Measurements from ENCODE around the gene SPATS2.
"Not testable (repeated sequence)": the region's sequence is repeated elsewhere in the genome, so short reads cannot be mapped to it uniquely, and the experiment has no call there.

The SPATS2 gene

GRCh38 chr12:49511410-49511809 is 144.1 kb downstream of the SPATS2 start:
- no peak for DNase-seq (ENCODE audit: low read depth in 1 of 2, low spot score in 1 of 2)

GRCh38 chr12:49512546-49512945 is 145.3 kb downstream of the SPATS2 start:
- no peak for DNase-seq (ENCODE audit: low read depth in 1 of 2, low spot score in 1 of 2)

GRCh38 chr12:49515266-49515665 is 148.0 kb downstream of the SPATS2 start:
- DNase-seq (ENCODE audit: low read depth in 1 of 2, low spot score in 1 of 2): no peak

GRCh38 chr12:49518914-49519573 is 151.8 kb downstream of the SPATS2 start:
- DNase-seq (ENCODE audit: low read depth in 1 of 2, low spot score in 1 of 2): no peak

GRCh38 chr12:49519574-49519936 is 152.3 kb downstream of the SPATS2 start:
- DNase-seq (ENCODE audit: low read depth in 1 of 2, low spot score in 1 of 2): no peak

- no peak for DNase-seq (ENCODE audit: low read depth in 1 of 2, low spot score in 1 of 2)
These were observed 154.1 kb downstream of the SPATS2 start for GRCh38 chr12:49521389-49521788.

- DNase-seq (ENCODE audit: low read depth in 1 of 2, low spot score in 1 of 2): no peak
These were observed 157.5 kb downstream of the SPATS2 start for GRCh38 chr12:49524660-49525324.

- DNase-seq (ENCODE audit: low read depth in 1 of 2, low spot score in 1 of 2): no peak
These were observed 158.7 kb downstream of the SPATS2 start for GRCh38 chr12:49525942-49526341.

GRCh38 chr12:49527361-49528130 is 160.3 kb downstream of the SPATS2 start:
- no peak for DNase-seq (ENCODE audit: low read depth in 1 of 2, low spot score in 1 of 2)

- no peak for DNase-seq (ENCODE audit: low read depth in 1 of 2, low spot score in 1 of 2)
These were observed 162.2 kb downstream of the SPATS2 start for GRCh38 chr12:49529414-49529813.

GRCh38 chr12:49531745-49532144 is 164.5 kb downstream of the SPATS2 start:
- DNase-seq (ENCODE audit: low read depth in 1 of 2, low spot score in 1 of 2): no peak

GRCh38 chr12:49533331-49533730 is 166.1 kb downstream of the SPATS2 start:
- no peak for DNase-seq (ENCODE audit: low read depth in 1 of 2, low spot score in 1 of 2)

GRCh38 chr12:49534122-49534521 is 166.9 kb downstream of the SPATS2 start:
- DNase-seq (ENCODE audit: low read depth in 1 of 2, low spot score in 1 of 2): not testable (repeated sequence)

- DNase-seq (ENCODE audit: low read depth in 1 of 2, low spot score in 1 of 2): no peak
These were observed 167.5 kb downstream of the SPATS2 start for GRCh38 chr12:49534731-49535278.

- no peak for DNase-seq (ENCODE audit: low read depth in 1 of 2, low spot score in 1 of 2)
These were observed 168.8 kb downstream of the SPATS2 start for GRCh38 chr12:49535921-49536525.

GRCh38 chr12:49536526-49537071 is 169.3 kb downstream of the SPATS2 start:
- DNase-seq (ENCODE audit: low read depth in 1 of 2, low spot score in 1 of 2): no peak

- no peak for DNase-seq (ENCODE audit: low read depth in 1 of 2, low spot score in 1 of 2)
These were observed 170.0 kb downstream of the SPATS2 start for GRCh38 chr12:49537231-49537751.

GRCh38 chr12:49537752-49538509 is 170.7 kb downstream of the SPATS2 start:
- DNase-seq (ENCODE audit: low read depth in 1 of 2, low spot score in 1 of 2): no peak

GRCh38 chr12:49538510-49539403 is 171.5 kb downstream of the SPATS2 start, which contains the start of gene KCNH3:
KCNH3 (plus strand) TSS chr12:49539030; CDS start chr12:49539417, 387 bp downstream.
- DNase-seq (ENCODE audit: low read depth in 1 of 2, low spot score in 1 of 2): peak; percentile 50 to 76
